HG02852 (cell line): ENCODE data around the gene DONSON.
"Not testable (repeated sequence)": the region's sequence is repeated elsewhere in the genome, so short reads cannot be mapped to it uniquely, and the experiment has no call there.

Experiments used
- ATAC-seq: cut with Tn5 transposase; IDR thresholded peaks from one replicate; pipeline ENCODE4 v1.9.1; 2021; ENCODE audit warnings: mild to moderate bottlenecking, moderate library complexity; ENCODE audit not compliant: unreplicated experiment

Gene DONSON, protein sequence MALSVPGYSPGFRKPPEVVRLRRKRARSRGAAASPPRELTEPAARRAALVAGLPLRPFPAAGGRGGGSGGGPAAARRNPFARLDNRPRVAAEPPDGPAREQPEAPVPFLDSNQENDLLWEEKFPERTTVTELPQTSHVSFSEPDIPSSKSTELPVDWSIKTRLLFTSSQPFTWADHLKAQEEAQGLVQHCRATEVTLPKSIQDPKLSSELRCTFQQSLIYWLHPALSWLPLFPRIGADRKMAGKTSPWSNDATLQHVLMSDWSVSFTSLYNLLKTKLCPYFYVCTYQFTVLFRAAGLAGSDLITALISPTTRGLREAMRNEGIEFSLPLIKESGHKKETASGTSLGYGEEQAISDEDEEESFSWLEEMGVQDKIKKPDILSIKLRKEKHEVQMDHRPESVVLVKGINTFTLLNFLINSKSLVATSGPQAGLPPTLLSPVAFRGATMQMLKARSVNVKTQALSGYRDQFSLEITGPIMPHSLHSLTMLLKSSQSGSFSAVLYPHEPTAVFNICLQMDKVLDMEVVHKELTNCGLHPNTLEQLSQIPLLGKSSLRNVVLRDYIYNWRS

DNA sequence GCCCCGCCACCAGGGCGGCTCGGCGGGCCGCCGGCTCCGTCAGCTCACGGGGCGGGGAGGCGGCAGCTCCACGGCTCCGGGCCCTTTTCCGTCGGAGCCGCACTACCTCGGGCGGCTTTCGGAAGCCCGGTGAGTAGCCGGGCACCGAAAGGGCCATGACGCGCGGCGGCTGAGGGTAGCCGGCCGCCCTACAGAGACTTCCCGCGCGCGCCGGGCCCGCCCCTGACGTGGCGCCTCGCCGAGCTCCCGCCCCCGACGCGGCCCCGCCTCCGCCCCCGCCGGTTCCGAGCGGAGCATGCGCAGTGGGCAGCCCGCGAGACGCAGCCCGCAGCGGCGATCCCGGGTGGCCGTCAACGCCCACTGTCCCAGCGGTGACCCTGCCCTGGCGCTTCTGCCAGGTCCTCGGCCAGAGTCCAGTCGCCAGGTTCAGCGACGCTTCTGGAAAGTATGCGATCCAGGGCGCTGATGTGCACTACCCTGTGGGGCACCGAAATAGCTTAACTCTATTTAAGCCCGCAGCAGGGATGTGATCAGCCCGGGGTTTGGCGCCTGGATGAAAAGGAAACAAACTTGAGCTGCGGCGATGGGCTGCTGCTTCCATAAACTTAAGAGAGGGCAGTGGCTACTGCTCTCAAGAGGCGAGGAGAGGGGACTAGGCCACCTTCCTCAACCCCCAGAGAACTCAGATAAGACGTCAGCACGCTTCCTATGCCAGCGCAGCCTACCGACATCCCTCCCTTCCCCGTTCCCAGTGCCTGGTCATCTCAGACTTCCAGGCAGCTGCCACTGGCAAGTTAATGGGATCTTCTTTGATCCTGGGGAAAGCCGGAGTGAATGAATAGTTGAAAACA, at the start of gene DONSON:
DONSON (minus strand) TSS at position 200 of the 851 bp plus-strand sequence; CDS start at position 157, 43 bp downstream.
- peak; percentile 84 for ATAC-seq

DNA sequence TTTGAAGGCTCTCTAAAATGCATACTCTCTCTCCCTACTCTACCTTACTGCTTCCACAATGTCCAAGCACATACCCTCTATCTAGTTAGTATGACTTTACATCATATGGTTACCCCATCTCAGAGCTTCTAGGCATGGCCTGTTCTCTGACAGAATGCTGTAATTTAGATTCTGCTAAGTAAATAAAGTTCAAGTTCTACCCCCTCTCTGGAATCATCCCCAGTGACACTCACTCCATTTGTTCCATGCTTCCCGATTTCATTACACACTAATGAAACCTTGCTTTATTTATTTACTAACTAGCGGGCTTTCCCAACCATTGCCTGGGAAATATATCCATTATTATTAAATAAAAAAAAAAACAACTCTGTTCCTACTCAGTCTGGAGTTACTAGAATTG, 45.8 kb upstream of the DONSON start:
- ATAC-seq: no peak

DNA sequence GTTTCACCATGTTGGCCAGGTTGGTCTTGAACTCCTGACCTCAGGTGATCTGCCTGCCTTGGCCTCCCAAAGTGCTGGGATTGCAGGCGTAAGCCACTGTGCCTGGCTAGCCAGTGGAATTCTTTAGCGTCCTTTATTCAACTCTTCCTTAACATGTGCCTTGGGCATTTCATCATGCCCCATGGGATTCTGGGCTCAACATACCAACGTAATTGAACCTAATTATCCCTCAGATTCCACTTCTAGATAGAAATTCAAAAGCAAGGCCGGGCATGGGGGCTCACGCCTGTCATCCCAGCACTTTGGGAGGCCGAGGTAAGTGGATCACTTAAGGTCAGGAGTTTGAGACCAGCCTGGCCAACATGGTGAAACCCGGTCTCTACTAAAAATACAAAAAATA, 37.7 kb upstream of the DONSON start:
- ATAC-seq: not testable (repeated sequence)

DNA sequence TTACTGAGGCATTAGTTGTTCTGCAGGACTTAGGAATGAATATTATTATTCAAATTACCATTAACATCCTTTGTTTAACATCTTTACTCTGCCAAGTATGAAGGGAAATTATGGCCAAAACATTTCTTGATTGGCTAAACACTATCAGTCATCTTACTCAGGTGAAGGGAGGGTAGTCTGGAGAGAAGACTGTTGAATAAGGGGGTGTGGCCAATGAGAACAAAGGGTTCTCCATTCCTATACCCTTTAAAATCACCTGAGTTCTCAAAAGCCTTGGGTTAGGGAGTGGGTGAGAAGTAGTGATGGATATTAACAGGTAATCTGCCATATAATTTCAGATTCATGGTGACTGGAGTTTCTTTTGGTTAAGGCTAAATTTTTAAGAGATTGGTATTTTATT, 33.8 kb upstream of the DONSON start:
- no peak for ATAC-seq

DNA sequence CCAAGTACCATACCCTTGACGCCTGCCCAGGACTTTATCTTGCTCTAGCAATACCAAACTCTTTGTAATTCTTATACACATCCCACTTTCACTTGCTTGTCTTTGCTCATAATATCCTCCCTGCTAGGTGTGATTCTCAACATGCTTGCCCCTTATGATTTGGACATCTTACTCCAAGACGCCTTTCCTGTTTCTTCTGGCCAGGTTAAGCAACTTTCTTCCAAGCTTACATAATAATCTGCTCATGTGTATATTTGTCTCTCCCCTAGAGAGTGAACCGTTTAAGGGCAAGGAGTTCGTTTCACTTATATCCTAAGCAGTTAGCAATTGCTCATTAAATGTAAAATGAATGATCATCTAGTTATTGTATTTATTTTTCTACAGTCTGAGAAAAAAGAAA, 31.2 kb upstream of the DONSON start:
- ATAC-seq: no peak

DNA sequence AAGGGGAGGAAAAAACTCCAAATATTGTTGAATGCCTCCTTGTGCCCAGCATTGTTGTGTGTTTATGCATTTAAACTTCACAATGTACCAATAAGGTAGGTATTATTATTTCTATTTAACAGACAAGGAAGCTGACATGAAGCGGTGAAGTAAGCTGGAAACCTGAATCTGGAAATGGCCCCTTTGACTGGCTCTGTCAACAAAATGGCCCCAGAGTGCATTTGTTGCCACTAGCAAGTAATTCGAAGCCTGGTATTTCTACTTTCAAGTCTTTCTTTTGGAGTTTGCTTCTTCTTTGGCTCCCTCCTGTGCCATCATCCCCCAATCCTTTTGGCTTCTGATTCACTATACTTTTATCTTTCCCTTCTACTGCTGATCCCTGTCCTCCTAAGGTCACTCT, 29.9 kb upstream of the DONSON start:
- no peak for ATAC-seq

DNA sequence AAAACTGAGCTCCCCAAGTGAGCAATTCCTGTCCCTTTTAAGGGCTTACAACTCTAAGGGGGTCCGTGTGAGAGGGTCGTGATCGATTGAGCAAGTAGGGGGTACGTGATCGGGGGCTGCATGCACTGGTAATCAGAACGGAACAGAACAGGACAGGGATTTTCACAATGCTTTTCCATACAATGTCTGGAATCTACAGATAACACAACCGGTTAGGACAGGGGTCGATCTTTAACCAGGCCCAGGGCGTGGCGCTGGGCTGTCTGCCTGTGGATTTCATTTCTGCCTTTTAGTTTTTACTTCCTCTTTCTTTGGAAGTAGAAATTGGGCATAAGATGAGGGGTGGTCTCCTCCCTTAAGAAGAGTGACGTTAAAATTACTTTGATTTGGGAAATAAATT, 29.1 kb upstream of the DONSON start:
- ATAC-seq: not testable (repeated sequence)

DNA sequence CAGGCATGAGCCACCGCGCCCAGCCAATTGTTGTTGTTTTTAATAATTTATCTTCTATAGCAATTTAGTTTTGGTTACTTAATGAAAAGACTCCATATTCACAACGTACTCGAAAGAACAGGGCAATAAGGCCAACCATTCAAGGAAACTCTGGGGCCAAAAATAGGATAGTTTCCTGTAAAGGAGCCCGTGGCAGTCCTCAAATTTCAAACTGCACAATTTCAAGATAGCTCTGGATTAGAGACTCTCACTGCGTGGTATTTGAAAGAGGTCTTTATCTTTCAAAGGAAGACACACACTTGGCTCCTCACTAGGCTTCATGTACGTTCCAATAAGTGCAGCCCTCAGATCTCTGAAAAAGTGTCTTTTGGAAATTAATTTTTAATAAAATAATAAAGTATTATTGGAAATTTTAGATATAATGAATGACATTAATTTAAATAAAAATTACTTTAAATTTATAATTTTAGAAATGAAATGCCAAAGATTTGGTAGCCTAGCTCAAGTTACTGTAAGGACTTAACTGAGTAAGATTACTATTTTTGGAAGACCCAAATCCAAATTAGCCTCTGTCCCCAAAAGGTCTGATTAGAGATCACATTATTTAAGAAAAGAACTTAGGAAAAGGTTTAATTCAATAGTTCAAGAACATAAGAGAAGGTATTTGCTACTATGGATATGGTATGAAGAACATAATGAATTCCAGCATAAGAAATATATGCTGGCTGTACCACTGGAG, 22.7 kb upstream of the DONSON start:
- no peak for ATAC-seq

DNA sequence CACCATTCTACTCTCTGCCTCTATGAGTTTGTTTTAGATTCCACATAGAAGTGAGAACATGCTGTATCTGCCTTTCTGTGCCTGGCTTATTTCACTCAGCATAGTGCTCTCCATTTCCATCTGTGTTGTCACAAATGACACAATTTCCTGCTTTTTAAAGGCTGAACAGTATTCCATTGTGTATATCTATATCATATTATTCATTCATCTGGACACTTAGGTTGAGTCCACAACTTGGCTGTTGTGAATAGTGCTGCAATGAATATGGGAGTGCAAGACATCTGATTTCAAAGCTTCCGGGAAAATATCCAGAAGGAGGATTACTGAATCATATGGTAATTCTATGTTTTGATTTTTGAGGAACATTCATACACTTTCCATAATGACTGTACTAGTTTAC, 20.1 kb upstream of the DONSON start:
- no peak for ATAC-seq

DNA sequence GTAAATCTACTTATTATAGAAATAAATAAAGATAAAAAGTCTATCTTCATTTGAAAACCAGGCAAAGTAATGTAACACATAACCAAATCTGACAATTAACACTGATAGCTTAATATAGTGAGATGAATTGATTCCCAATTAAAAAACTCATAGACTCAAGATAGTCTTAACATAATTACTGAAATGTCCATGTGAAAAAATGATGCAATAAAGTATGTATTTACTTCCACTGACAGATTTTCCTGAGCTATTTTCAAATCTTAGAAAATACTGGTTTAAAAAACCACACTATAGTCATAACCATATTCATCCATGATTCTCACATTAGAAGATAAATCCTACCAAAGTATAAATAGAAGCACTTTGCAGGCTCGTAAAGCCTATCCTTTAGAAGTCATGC, 9.6 kb upstream of the DONSON start:
- no peak for ATAC-seq

DNA sequence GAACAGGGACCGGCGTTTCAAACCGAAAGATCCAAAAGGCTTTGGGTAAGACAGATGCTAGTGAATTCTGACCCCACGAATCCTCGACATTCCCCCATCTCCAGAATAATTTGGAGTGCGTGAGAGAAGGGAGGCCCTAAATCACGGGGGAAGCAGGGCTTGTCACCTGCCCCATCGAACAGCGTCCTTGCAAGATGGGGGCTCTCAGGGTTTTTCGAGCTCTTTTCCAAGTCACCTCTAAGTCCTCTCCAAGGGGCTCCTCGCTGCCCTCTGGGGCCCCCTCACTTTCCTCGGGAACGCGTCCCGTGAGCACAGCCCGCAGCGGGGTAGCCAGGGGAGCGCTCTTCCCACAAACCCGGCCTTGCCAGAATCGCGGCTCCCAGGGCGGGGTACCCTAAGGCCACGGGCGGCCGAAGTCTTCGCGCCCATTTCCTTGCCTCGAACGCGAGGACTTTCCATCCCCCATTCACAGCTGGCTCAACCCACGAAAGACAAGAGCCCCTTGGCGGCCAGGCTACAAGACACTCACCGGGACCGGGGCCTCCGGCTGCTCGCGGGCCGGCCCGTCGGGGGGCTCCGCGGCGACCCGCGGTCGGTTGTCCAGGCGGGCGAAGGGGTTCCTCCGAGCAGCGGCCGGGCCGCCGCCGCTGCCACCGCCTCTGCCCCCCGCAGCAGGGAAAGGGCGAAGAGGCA, 546 bp downstream of the DONSON start:
- ATAC-seq: peak; percentile 31

DNA sequence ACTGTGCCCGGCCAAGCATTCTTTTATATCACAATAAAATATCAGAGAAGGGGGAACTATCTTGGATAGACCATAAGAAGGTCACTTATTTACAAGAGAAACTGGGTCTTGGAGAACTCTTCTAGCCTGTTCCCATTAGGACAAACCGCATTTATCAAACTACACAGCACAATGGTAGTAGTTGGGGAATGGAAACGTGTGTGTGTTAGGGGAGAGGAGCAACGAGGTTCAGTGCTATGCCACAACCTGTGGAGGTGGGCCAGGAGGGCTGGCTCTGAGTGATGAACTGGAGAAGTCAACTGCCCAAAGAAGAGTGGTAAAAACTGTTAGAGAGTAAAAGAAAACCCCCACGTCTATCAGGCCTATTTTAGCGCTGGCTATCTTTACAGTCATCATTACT, 1.6 kb downstream of the DONSON start:
- no peak for ATAC-seq

DNA sequence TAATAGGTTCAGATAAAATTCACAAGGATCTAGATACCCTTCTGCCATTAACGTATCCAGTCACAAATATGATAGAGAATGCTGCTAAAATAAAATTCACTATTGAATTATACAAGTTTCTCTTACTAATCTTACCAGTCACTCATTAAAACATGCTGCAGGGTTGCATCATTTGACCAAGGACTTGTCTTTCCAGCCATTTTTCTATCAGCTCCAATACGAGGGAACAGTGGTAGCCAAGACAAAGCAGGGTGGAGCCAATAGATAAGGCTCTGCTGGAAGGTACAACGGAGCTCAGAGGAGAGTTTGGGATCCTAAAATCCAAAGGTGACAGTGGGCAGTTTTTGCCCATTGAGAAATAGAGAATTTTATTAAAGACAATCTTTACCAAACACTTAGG, 4.0 kb downstream of the DONSON start:
- no peak for ATAC-seq

DNA sequence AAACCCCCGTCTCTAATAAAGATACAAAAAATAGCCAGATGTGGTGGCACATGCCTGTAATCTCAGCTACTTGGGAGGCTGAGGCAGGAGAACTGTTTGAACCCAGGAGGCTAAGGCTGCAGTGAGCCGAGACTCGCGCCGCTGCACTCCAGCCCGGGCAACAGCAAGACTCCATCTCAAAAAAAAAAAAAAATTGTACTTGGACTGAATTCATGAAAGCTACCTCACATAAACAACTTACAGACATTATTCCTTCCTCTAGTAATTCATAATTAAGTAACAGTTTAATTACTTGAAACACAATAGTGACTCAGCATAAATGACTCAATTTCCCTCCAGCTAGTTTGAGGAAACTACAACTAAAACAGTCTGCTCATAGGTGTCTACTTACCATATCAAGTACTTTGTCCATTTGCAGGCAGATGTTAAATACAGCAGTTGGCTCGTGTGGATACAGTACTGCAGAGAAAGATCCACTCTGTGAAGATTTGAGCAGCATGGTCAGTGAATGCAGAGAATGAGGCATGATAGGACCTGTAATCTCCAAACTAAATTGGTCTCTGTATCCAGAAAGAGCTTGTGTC, 9.4 kb downstream of the DONSON start:
- ATAC-seq: no peak

DNA sequence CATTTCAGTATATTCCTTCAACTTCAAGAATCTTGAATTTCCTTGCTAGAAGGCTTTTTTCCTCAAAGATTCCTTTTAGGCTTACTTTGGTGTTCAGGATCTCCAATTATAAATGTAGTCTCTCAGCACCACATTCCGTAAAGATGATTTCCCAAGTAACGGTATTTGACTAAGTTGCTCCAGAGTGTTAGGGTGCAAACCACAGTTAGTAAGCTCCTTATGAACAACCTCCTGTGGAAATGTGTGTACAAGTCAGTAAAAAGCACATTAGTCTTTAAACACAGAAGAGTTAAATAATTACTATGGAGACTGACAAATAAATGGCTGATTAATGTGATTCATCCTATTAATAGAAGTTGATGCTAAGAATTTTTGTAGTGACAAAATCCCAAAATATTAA, 10.3 kb downstream of the DONSON start:
- no peak for ATAC-seq

DNA sequence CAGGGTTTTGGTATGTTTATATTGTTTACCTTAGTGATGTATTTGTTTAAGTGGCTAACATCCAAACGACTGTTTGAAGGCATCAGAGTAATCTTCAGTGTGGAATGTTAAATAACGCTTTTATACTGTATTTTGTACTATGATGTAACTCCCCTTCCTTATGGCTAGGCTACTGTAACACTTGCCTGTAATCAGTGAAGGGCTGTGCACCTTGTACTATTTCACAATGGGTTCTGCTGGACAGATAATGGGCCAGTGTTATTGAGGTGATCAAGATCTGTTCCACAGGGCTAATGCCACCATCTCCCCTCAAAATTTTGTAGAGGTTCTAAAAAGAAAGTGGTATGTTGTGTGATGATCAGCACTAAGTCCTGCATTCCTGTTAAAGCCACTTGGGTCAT, 11.7 kb downstream of the DONSON start:
- not testable (repeated sequence) for ATAC-seq

DNA sequence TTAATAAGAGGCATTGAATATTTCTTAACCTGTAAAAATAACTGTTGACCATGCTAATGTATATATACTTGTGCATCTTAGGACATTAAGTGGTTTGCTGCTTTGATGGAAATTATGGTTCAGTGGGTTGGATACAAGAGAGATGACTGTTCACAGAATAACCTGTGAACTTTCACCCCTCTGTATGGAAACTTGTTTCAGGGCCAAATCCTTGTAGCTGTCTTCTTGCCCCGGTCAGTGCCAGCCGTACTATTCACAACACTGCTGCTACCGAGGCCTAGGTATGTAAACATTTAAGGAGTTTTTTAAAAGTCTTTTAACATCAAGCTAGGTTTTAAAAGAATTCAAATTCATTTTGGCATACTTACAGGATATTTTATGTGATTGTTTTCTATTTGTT, 16.1 kb downstream of the DONSON start:
- no peak for ATAC-seq

DNA sequence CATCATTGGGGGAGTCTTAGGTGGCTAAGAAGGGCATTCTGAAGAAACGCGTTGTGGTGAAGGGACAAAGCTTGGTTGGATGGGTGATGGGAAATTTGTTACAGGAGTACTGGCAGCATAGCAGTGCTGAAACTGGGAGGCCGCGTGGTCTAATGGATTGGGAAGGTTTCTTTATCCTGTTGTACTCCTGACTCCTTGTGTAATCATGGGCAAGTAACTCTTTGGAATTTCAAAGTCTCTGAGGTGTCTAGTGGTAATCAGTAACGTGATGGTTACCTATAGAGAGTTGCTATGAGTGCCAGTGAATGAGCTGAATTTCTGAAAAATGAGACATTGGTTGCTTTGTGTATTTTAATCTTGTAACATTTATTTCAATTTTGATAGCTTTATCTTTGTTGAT, 18.5 kb downstream of the DONSON start:
- ATAC-seq: no peak

DNA sequence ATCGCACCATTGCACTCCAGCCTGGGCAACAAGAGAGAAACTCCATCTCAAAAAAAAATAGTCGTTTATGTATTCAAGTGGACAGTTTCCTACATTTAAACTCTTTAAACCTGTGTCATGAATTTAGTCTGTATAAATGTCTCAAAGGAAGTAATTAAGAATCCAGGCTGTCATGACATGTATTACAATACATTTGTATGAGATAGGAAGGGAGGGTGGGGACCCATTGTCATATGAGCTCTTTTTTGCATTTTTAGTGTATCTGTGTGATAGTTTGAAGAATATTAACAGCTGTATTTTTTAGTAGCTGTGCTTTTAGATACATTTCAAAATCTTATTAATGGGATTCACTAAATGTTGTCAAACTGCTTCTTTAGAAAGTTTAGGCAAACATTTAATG, 20.0 kb downstream of the DONSON start:
- no peak for ATAC-seq

DNA sequence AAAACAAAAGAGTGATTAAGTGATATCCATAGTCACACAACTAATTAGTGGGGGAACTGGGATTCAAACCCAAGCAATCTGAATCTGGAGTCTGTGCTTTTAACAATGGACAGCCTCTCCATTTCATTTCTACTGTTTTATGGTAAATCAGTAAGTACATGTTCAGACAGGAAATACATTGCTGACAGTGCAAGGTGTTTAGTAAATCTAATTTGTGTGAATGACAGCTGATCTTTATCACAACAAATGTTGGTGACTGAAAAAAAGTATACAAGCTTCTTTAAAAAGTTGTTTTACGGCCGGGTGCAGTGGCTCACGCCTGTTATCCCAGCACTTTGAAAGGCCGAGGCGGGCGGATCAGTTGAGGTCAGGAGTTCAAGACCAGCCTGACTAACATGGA, 20.6 kb downstream of the DONSON start:
- no peak for ATAC-seq
